GM12801 (cell line): ENCODE measurements around the gene POP4.

Source experiments
- CTCF ChIP-seq: IDR thresholded peaks from one replicate; pipeline ENCODE4 v1.5.1; 2011; ENCODE audit warnings: control low read depth; ENCODE audit not compliant: insufficient read length; ENCODE audit errors: extremely low read depth

Gene POP4

GRCh38 chr19:29609636-29610035, 3.6 kb downstream of the POP4 start:
- no peak for TF ChIP-seq CTCF

- TF ChIP-seq CTCF: no peak
Observed at GRCh38 chr19:29610213-29610573, 4.1 kb downstream of the POP4 start.

- no peak for TF ChIP-seq CTCF
Observed at GRCh38 chr19:29610574-29611271, 4.6 kb downstream of the POP4 start.

DNA sequence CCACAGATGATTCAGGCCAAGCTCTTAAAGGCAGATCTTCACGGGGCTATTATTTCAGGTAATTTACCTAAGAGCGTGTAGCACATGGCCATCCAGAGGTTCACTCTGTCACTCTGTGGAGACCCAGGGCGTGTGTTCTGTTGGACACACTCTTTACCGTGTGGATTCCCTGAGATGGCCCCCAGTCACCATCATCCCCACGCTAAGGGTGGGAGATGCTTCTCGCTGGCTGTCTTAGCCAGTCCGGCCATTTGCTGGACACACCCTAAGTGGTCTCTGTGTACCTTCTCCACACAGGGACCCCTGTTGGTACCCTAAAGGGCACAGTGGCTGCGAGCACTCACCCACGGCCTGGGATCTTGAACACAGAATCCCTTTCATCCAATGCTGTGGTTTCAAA, 6.0 kb downstream of the POP4 start:
- TF ChIP-seq CTCF: no peak

- TF ChIP-seq CTCF: no peak
Observed at GRCh38 chr19:29612801-29613595, 6.9 kb downstream of the POP4 start.

GRCh38 chr19:29614046-29614445, 8.0 kb downstream of the POP4 start:
- no peak for TF ChIP-seq CTCF

GRCh38 chr19:29614780-29615179, 8.7 kb downstream of the POP4 start:
- TF ChIP-seq CTCF: no peak
